ENCODE results near the gene FGFRL1.

Gene FGFRL1

DNA sequence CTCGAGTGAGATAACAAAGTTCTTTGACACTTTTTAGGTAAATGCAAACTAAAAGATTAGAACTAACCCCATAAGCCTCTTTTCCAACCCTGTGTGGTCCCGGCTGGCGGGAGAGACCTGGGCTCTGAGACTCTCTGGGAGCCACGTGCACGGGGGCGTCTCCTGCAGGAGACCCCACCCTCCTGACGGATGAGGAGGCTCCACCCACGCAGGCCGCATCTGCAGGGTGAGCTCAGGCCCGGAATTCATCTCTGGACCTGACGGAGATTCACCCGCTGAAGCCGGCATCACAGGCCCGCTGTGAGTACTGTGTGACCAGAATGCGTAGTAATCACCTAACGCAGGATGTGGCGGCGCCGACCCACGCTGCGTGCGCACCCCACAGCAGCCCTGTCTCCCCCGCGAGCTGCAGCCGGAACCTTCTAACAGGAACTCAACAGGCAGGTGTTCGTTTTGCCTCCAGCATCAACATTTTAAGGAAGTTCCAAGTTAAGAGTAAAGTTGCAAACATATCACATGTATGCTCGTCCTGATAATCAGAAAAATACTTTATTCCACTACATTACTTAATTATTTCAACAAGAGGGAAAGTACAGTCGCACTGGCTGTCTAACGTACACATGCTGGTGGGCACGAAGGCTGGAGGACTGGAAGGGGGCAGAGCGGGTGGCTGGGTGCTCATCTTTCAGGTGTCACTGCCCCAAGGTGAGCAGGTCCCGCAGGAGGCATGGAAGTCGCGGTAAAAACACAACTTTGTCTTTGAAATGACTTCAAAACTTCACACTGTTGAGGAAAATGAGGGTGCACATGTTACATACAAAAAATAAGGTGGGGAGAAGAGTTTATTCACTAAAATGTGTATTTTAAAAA is 44.5 kb downstream of the FGFRL1 start:
- no peak for DNase-seq

DNA sequence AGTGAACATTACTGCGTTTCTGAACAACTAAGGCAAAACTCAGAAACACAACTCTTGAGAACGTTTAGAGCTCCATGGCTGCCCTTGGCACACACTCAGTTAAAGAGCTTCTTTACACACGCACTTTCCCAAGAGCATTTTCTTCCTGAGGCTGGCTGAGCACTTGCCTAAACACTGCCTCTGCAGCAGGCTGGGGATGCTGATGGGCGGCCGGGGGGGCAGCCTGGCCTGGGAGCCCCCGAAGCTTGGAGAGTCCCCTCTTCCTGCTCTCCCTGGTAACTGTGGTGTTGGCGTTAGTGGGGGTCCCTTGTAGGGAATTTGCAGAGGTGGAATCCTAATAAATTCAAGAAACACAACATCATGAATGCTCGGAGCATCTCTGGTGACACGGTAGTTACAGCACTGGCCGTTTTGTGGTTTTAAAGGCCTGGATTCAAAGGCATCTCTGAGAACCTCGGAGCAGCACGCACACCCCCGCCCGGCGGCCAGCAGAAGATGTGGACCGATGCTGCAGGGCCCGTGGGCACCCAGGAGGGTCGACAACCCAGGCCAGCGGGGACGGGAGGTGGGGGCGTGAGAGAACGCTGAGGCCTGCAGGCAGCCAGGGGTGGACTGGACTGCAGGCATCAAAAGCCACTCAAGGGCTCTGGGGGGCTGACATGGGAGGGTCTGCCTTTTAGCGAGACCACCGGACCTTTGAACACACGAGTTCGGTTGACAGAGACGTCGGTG is 45.4 kb downstream of the FGFRL1 start:
- DNase-seq, result no peak

DNA sequence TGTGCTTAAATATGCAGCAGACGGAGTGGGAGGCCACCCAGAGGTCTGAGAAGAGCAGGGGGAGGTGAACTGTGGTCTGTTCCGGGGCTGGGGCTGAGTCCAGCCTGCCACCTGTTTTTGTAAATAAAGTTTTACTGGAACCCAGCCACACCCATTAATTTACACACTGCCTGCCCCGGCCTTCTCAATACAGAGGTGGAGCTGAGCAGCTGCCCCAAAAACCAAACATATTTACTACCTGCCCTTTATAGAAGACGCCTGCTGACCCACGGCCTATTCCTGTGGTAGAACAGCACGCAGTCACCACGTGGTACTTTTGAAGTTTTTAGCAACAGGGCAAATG is 45.9 kb downstream of the FGFRL1 start:
- DNase-seq, result no peak

DNA sequence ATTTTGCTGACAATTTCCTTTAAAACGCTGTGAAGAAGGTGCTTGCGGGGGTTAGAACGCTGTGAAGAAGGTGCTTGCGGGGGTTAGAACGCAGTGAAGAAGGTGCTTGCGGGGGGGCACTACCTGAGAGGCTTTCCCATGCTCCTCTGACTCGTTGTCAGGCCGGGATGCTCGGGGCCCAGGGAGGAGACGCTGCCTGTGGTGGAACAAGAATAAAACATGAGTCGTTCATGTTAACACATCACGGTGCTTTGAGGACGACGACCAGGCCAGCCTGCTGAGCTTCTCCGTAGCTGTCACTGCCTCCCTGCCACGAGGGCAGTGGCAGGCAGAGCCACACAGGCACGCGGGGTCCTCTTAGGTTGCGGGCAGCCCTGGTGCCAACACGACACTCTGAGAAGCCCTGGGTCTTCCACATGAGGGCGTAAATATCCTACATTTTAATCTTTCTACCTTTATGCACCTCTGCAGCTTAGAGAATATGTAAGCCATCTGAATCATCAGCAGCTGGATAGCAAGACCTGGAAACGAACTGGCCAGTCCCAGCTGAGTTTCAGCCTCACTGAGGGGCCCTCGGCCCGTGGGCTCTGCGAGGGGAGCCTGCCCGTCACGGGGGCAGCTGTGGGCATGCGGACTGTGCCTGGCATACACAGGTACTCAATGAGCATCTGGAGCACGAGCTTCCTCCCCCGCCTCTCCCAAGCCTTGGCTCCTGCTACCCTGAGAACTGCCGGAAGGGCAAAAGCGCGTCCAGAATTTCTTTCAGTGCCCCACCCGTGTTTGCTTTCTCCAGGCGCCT is 47.0 kb downstream of the FGFRL1 start:
- DNase-seq, result no peak

GRCh38 chr4:1058997-1059665 is 47.7 kb downstream of the FGFRL1 start:
- no peak for DNase-seq

DNA sequence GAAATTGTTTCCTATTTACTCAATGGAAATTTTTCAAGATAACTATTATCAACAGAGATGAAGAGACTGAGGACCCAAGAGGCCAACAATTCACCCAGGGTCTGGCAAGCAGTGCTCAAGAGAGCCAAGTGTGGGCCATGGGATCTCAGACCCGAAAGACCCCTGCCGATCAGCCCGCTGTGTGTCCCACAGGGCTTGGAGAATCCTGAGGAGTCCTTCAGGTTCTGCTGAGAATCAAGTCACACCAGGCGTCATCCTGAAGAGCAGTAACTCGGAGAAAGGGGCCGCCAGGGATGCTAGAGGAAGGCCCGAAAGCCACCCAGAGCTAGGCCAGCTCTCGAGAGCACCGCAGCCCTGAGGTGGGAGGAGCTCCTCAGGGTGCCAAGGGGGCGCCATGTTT is 48.7 kb downstream of the FGFRL1 start:
- no peak for DNase-seq

GRCh38 chr4:1060621-1061020 is 49.2 kb downstream of the FGFRL1 start:
- DNase-seq, result no peak

- no peak for DNase-seq
Measured at GRCh38 chr4:1061056-1061700, 49.8 kb downstream of the FGFRL1 start.

DNA sequence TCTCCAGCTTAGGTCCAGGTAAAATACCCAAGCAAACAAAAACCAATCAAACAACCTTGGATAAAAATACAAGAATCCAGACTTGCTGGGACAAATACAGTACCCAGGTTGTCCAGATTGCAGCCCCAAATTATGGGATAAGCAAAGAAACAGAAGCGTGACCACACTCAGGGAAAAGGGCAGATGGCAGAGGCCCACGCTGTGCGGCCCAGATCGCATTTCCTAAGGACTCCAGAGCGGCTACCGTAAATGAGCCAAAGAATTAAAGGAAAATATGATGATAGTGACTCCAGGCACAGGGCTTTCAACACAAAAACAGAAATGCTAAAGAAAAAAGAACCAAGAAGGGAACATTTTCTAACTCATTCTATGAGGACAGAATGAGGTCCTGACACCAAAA is 50.3 kb downstream of the FGFRL1 start:
- DNase-seq, result no peak

DNA sequence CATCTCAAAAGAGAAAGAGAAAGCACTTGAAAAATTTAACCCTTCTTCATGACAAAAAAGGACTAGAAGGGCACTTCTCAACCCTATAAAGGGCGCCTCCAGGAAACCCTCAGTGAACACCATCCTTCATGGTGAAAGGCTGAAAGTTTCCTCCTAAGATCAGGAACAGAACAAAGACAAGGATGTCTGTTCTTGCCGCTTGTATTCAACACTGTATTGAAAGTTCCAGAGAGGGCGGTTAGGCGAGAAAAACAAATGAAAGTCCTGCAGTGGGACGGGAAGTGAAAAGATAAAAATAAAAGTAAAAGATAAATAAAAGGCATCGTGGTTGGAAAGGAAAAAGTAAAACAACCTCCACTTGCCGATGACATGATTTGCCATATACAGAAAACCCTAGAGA is 51.0 kb downstream of the FGFRL1 start:
- DNase-seq, result no peak

DNA sequence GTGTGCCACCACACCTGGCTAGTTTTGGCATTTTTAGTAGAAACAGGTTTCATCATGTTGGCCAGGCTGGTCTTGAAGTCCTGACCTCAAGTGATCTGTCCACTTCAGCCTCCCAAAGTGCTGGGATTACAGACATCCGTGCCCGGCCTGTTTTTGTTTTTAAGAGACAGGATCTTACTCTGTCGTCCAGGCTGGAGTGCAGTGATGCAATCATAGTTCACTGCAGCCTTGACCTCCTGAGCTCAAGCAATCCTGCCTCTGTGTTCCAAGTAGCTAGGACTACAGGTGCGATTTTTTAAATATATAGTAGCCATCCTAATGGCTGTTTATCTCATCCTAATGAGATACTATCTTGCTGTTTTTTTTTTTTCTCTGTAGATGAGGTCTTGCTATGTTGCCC is 54.3 kb downstream of the FGFRL1 start:
- no peak for DNase-seq

DNA sequence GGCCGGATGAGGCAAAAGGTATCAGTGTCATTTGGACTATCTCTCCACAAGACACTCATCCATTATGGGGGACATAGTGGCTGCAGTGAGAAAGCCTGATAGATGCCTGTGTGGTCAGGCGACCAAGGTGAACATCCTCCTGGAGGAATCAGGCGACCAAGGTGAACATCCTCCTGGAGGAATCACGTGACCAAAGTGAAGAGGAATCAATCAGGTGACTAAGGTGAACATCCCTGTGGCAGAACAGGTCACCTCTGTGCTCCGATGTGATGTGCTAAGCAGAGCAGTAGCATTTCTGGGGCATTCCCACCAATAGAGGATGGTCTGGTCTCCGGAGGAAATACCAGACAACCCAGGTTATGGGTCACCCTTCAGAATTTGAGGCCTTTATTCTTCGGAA is 58.0 kb downstream of the FGFRL1 start:
- DNase-seq, result no peak

DNA sequence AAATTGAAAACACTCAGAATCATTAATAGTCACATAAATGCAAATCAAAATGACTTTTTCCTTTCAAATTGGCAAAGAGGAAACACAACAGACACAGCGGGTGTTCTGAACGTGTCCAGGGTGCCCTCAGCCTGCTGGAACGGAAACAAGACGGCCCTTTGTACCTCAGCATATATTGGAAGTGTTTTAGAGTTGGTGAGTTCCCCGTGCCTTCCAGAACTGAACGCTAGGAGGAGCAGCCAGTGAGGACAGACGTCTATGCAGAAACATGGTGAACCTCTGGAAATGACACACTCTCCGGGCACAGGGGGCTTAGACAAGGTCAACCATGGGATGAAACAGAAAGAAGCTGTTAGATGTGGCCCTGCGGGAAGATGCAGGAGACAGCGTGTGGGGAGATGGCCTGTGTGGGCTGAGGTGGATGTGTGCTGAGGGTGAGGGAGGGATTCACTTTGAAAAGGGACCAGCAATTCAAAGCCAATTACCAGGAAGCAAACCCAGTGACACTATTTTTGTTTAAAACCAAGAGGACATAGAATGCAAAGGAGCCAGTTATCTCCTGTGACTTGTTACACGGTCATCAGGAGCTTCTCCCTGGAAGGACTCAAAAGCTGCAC is 61.5 kb downstream of the FGFRL1 start:
- DNase-seq, result no peak

GRCh38 chr4:1074077-1074476 is 62.7 kb downstream of the FGFRL1 start:
- no peak for DNase-seq

- no peak for DNase-seq
Measured at GRCh38 chr4:1075225-1075624, 63.8 kb downstream of the FGFRL1 start.

DNA sequence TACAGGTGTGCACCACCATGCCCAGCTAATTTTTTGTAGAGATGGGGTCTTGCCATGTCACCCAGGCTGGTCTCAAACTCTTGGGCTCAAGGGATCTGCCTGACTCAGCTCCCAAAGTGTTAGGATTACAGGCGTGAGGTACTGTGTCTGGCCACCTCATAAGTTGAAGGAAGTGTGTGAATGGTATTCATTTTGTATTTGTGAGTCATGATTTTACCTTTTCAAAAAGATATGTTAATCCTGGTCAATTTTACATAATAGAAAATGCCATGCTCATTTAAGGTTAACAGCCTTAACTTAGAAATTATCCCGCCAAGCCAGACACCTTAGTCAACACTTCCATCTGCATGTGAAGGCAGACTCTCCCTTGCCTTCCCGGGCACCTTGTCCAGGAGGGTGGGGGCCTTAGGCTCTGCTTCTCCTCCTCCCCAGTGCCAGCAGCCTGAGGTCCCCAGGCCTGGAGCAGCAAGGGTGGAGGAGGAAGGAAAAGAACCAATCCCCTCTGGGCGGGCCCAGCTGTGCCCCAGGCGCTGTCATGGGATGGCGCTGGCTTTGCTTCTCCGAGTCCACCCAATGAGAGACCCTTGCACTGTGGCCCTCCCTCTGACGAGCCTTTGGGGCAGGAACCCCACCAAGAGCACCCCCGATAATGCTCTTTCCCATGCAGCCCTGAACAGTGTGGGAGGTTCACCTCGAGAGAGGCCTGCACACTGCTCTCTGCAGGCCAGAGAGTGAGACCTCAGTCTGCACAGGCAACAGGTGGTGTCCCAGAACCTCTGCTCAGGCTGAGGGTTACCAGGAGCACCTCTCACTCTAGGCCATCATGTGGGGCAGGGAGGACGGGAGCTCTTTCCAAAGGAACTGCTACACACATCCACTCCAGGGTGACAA is 64.6 kb downstream of the FGFRL1 start:
- DNase-seq, result no peak
